GM18951 (cell line): Measurements from ENCODE around the gene ERBB3.
"Not testable (repeated sequence)": the region's sequence is repeated elsewhere in the genome, so short reads cannot be mapped to it uniquely, and the experiment has no call there.

Source experiments
- POLR2A ChIP-seq: IDR thresholded peaks from 4 replicates; pipeline ENCODE4 v1.6.1; 2011; ENCODE audit warnings: mild to moderate bottlenecking; ENCODE audit not compliant: insufficient read length, insufficient read depth; ENCODE audit errors: extremely low read depth
- in situ Hi-C: fragments of 300-500 bp; cut with MboI; formaldehyde crosslinking; loops from one replicate; pipeline ENCODE4 v1.12.0; 2022; ENCODE audit warnings: low sequenced_read_pairs, mixed read lengths, inconsistent platforms; ENCODE audit not compliant: unreplicated experiment

The ERBB3 gene

DNA sequence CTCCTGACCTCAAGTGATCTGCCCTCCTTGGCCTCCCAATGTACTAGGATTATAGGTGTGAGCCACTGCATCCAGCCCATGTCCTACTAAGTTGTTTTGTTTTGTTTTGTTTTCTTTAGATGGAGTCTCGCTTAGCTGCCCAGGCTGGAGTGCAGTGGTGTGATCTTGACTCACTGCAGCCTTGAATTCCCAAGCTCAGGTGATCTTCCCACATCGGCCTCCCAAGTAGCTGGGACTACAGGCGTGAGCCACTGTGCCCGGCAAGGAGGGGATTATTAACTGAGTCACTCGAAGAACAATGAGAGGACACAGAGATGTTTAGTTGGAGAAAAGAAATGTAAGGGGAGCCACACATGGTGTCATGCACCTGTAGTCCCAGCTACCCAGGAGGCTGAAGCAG lies 18.0 kb upstream of the ERBB3 start:
- in situ Hi-C loops = no loop called here
- TF ChIP-seq POLR2A = no peak

DNA sequence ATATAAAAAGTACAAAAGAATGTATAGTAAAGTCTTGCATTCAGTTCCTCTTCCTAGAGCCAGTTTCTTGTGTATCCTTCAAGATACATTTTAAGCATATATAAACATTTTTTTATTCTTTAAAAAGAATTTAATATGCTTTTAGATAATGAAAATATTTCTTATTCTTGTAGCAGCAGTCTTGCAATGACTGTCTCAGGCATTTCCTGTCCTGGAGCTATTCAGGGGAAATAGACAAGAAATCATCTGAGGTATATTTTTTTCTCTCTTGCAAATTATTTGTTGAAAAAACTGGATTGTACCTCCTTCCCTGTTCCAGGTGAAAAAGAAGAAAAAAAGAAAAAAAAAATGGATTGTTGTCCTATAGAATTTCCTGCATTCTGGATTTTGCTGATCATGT lies 17.0 kb upstream of the ERBB3 start:
- TF ChIP-seq POLR2A = no peak
- in situ Hi-C loops = no loop called here

DNA sequence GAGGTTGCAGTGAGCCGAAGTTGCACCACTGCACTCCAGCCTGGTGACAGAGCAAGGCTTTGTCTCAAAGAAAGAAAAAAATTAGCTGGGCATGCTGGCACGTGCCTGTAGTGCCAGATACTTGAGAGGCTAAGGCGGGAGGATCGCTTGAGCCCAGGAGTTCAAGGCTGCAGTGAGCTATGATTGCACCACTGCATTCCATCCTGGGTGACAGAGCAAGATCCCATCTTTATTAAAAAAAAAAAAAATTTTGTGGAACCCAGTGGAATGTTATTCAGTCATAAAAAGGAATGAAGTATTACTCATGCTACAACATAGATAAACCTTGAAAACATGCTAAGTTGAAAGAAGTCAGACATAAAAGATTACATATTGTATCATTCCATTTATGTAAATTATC lies 8.3 kb upstream of the ERBB3 start:
- TF ChIP-seq POLR2A = no peak
- in situ Hi-C loops = no loop called here

DNA sequence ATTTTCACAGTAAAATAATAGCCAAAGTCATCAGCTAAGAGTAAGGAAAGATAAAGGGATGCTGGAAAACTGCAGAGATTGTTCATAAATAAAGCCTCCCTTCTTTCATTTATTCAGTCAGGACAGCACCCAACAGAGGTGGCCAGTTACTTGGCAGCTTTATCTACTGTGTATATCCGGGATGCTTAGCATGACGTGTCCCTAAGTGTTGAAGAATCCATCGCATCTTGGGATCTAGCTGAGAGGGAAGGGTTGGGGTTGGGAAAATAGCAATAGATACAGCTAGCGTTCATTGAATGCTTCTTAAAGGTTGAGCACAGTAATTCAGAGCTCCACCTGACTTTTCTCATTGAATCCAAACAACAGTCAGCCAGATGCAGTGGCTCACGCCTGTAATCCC lies 5.6 kb upstream of the ERBB3 start:
- TF ChIP-seq POLR2A = no peak
- in situ Hi-C loops = no loop called here

DNA sequence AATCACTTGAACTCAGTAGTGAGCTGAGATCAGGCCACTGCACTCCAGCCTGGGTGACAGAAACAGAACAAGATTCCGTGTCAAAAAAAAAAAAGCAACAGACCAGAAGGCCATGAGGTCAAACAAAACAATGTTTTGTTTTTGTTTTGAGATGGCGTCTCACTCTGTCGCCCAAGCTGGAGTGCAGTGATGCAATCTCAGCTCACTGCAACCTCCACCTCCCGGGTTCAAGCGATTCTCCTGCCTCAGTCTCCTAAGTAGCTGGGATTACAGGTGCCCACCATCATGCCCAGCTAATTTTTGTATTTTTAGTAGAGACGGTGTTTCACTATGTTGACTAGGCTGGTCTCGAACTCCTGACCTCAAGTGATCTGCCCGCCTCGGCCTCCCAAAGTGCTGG lies 2.0 kb upstream of the ERBB3 start:
- in situ Hi-C loops = not testable (repeated sequence)

DNA sequence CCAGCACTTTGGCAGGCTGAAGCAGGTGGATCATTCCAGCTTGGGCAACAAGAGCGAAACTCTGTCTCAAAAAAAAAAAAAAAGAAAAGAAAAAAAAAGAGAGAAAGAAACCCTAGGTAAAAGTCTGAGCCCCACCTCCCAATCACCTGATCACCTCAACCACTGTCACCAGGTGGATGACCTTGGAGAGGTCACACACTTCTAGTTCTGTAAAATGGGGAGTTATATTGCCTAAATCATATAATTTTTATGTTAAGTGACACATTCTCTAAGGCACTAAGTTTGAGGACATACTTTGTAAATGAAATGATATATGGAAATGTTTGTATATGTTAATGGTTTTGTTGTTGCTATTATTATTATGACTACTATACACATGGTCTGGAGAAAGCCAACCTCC lies 1.5 kb upstream of the ERBB3 start:
- in situ Hi-C loops = no loop called here
- no peak for TF ChIP-seq POLR2A

DNA sequence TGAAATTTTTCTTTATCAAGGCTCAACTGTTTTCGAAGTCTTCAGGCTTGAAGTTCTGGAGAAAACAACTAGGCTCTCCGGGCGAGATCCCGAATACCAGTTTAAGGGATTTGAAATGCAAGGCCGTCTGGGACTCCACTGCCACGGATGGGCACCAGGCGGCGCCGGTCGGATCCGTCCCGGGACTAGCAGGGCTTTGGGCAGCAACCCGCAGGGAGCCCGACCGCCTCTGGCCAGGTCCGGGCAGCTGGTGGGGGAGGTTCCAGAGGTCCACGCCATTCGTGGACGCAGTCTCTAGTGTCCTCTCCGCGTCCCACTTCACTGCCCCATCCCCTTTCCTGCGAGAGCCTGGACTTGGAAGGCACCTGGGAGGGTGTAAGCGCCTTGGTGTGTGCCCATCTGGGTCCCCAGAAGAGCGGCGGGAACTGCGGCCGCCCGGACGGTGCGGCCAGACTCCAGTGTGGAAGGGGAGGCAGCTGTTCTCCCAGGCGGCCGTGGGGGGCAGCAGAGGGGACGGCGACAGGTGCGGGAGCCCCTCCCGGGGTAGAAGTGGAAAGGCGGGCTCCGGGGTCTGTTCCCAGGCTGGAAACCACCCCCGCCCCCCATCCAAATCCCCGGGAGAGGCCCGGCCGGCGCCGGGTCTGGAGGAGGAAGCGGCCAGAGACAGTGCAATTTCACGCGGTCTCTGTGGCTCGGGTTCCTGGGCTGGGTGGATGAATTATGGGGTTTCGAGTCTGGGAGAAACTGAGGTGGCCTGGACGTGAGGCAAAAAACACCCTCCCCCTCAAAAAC lies 838 bp upstream of the ERBB3 start:
- no peak for TF ChIP-seq POLR2A
- in situ Hi-C loops = no loop called here

DNA sequence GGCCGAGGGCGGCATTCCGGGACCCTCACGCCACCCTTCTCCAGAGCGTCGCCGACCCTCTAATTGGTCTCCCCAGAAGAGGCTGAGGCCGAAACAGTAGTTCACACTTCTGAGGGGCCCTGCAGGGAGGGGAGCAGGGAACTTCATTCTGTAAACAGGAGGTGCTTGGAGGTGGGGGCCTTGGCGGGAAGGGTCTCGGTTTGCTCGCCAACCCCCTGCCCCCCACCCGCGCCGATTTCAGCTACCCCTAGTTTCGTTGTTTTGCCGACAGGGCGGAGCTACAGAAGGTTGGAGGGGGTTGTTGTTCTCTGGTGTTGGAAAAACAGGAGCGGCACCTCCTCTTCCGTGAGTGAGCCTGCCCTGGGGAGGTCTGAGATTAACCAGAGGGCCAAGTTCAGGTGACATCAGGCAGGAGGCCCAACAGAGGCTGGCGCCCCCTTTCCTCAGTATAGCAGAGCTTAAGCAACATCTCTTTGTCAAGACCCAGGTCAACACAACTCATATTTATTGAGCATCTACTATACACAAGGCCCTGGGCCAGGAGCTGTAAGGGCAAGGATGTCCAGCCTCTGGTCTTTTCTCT lies 682 bp downstream of the ERBB3 start:
- no peak for TF ChIP-seq POLR2A
- in situ Hi-C loops = no loop called here

DNA sequence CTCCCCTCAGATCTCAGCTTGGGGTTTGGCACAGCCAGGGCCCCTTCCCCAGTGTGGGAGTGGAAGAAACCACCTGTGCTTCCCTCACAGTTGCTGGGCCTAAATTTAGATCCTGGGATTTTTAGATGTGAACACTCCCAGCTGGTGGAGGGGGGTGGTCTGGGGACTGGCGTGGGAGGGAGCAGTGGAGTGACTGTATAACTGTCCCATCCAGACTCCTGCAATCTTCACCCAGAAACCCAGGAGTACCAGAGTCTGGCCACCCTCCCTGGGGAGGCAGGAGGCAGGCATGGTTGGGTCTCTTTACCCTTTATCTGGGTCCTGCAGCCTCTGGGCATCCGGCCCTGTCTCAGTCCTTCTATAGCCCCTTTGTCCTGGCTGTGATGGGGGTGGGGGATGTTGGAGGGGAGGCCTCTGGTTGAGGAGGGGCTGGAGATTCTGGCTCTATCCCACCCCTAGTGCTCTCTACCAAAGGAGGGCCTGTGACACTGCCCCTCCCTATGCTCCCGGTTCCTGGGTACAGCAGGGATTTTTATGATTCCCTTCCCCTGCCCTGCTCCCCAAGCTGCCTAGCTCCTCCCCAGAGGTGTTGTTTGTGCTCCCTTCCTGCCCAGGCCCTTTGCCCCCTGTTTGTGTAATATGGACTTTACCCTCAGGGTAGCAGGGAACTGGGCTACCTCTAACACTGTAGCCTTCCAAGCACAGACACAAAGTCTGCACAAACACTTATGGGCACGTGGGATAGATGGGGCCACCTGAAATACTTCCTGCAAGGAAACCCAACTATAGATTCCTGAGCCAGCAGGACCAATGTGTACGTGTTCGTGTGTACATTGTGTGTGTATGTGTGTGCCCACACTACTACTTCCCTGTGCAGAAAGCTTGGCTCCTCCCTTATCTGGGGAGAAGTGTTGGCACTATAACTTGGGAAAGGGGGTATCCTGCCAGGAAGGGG lies 1.7 kb downstream of the ERBB3 start:
- TF ChIP-seq POLR2A = no peak
- in situ Hi-C loops = no loop called here

DNA sequence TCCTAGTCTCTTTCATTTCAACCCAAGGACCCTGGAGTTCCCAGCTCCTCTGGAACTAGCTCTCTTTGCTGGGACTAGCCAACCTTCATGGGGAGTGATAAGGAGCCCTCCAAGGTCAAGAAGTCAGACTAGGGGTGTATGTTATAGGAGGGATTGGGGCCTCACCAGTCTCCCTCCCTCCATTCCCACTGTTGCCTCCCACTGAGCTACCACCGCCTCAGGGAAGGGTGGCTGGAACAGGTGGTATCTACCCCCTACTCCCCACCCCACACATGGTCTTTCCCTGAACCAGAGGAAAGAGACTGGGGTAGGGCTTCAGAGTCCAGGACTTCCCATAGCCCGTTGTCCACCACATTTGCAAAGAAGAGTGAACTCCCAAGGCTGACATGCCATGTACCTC lies 2.4 kb downstream of the ERBB3 start:
- TF ChIP-seq POLR2A = no peak
- in situ Hi-C loops = no loop called here

DNA sequence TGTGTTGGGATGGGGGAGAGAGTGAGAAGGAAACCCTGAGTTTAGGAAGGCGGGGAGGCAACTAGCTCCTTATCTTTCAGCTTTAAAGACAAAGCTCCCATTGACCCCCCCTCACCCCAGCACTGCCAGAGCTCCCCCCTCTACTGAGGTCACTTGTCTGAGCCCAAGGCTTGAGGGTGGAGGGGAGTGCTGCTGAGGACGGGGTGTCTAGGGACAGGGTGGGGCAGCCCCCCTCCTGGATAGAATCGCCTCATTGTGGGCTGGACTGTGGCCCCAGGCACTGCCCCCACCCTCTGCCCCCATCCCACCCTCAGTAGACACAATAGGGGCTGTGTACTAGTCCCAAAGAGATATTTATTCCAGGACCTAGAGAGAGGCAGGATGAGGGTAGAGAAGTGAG lies 3.0 kb downstream of the ERBB3 start:
- TF ChIP-seq POLR2A = no peak
- in situ Hi-C loops = no loop called here

DNA sequence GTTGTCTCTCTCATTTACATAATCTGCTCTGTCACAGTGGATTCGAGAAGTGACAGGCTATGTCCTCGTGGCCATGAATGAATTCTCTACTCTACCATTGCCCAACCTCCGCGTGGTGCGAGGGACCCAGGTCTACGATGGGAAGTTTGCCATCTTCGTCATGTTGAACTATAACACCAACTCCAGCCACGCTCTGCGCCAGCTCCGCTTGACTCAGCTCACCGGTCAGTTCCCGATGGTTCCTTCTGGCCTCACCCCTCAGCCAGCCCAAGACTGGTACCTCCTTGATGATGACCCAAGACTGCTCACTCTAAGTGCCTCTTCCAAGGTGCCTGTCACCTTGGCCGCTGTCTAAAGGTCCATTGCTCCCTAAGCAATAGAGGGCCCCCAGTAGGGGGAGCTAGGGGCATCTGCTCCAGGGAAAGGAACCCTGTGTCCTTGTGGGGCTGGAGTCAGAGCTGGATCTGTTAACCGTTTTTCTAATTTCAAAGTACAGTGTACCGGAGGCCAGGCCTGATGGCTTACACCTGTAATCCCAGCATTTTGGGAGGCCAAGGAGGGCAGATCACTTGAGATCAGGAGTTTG lies 5.1 kb downstream of the ERBB3 start:
- no peak for TF ChIP-seq POLR2A
- in situ Hi-C loops = no loop called here

DNA sequence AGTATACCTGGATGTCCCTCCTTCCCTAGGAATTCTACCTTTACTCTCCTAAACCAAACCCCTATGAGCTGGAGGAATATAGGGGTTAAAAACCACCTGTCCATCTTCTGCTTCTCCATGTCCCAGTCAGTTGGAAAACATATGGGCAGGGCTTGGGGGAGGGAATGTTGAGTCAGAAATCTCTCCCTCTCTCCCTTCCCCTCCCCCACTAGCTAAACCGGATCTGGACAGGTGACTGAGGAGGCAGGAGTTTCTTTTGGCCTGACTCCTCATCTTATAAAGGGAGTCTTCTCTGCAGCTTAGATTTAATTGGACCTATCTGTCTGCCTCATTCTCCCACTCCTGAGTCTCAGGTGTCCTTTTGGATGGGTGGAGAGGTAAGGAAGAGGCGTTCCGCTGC lies 6.1 kb downstream of the ERBB3 start:
- in situ Hi-C loops = no loop called here
- no peak for TF ChIP-seq POLR2A
